ENCODE results near the gene TPD52L1. TPM values are rescaled to one million over a fixed set of nuclear protein-coding genes. Genes with fewer than 3 reads are reported as not detected.

Gene TPD52L1
- total RNA-seq, 1 experiment from 2014 or later, result 50.6 TPM

DNA sequence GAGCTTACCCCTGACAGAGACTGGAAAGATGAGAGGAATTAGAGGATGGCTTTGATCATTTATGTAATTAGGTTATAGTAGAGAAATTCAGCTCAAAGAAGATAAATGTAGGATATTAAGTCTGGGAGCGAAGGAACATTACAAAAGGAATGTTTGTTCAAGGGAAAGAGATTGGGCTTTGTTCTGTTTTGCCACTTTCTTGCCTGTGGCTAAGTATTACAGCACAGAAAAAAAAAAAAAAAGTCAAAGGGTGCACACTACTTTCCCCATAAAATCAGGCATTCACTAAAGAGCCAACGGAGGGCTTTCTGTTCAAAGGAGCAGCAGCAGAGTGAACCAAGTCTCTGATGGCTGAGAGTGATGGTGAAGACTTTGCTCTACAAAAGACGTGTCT is 153.2 kb downstream of the TPD52L1 start:
- H3K4me1 Mint-ChIP-seq (ENCODE audit: low read depth, unreplicated experiment), result peaks cover 23% of the 10 kb centered on the region
- no TSS peak for BruUV-seq (replicated peaks)
- TF ChIP-seq, protein P1, sequence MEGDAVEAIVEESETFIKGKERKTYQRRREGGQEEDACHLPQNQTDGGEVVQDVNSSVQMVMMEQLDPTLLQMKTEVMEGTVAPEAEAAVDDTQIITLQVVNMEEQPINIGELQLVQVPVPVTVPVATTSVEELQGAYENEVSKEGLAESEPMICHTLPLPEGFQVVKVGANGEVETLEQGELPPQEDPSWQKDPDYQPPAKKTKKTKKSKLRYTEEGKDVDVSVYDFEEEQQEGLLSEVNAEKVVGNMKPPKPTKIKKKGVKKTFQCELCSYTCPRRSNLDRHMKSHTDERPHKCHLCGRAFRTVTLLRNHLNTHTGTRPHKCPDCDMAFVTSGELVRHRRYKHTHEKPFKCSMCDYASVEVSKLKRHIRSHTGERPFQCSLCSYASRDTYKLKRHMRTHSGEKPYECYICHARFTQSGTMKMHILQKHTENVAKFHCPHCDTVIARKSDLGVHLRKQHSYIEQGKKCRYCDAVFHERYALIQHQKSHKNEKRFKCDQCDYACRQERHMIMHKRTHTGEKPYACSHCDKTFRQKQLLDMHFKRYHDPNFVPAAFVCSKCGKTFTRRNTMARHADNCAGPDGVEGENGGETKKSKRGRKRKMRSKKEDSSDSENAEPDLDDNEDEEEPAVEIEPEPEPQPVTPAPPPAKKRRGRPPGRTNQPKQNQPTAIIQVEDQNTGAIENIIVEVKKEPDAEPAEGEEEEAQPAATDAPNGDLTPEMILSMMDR (IDR thresholded peaks at IDR 0.05; ENCODE audit: unreplicated experiment), result no peak
- intact Hi-C loops (cut with micrococcal nuclease; ENCODE audit: unreplicated experiment), result loop anchor here (5.0 to 10.0 kb wide), 2 partner anchors 112 to 434 kb away; no protein-coding TSS in a partner anchor
- H3K9me3 Mint-ChIP-seq (ENCODE audit: low read depth, unreplicated experiment), result peaks cover 2% of the 10 kb centered on the region
- no peak overlapping the region for H3K4me3 Mint-ChIP-seq (ENCODE audit: low read depth, unreplicated experiment)
- DNase-seq, result no peak
- H3K27me3 Mint-ChIP-seq (ENCODE audit: unreplicated experiment), result no peaks in the 10 kb centered on the region
- H3K36me3 Mint-ChIP-seq (ENCODE audit: insufficient read depth, unreplicated experiment), result peaks cover under 1% of the 10 kb centered on the region
- CTCF ChIA-PET, result interaction anchor here (0.5 to 0.9 kb wide), 3 partner anchors 33 to 570 kb away, joined by 3 to 4 read pairs (median 3); no protein-coding TSS in a partner anchor
- H3K27ac Mint-ChIP-seq (ENCODE audit: unreplicated experiment), result no peak overlapping the region

DNA sequence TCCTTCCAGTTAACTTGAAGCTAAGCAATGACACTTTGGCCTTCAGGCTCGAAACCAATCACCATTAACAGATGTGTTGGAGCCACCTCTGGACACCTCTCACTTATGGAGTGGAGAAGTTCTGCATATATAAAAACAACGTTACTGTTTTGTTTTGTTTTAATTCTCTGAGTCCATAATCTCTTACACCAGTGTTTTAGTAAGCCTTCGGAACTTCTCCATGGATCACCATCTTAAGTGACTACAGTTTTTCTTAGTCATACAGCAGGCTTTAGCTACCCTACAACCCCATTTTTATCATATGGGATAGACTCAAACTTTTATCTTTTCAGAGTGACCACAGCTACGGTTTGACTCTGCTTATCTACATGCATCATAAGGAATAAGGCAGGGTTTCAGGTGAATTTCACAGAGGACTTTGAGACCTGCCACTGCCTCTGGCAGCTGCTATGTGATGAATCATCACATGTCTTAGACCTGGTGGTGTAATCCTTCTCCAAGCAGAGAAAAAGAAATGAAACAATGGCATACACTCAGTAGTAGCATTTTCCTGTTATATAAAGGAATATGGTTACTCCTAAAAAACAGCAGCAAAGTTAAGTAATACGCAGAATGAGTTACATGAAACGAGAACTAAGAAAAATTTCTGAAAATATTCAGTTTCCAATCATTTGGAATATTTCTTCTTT is 153.7 kb downstream of the TPD52L1 start:
- Mint-ChIP-seq H3K27me3 (ENCODE audit: unreplicated experiment) (no peaks in the 10 kb centered on the region), H3K27ac (ENCODE audit: unreplicated experiment) (no peak overlapping the region), H3K4me3 (ENCODE audit: low read depth, unreplicated experiment) (no peak overlapping the region), H3K36me3 (ENCODE audit: insufficient read depth, unreplicated experiment) (no peaks in the 10 kb centered on the region), H3K4me1 (ENCODE audit: low read depth, unreplicated experiment) (peaks cover 23% of the 10 kb centered on the region), H3K9me3 (ENCODE audit: low read depth, unreplicated experiment) (peaks cover 2% of the 10 kb centered on the region)
- no TSS peak for BruUV-seq (replicated peaks)
- DNase-seq, result peak; percentile 18
- TF ChIP-seq, protein P1 (IDR thresholded peaks at IDR 0.05; ENCODE audit: unreplicated experiment), result no peak
- intact Hi-C loops (cut with micrococcal nuclease; ENCODE audit: unreplicated experiment), result loop anchor here (5.0 to 10.0 kb wide), 2 partner anchors 112 to 435 kb away; no protein-coding TSS in a partner anchor
- CTCF ChIA-PET, result interaction anchor here (0.5 to 0.9 kb wide), 3 partner anchors 34 to 569 kb away, joined by 3 to 4 read pairs (median 3); no protein-coding TSS in a partner anchor

DNA sequence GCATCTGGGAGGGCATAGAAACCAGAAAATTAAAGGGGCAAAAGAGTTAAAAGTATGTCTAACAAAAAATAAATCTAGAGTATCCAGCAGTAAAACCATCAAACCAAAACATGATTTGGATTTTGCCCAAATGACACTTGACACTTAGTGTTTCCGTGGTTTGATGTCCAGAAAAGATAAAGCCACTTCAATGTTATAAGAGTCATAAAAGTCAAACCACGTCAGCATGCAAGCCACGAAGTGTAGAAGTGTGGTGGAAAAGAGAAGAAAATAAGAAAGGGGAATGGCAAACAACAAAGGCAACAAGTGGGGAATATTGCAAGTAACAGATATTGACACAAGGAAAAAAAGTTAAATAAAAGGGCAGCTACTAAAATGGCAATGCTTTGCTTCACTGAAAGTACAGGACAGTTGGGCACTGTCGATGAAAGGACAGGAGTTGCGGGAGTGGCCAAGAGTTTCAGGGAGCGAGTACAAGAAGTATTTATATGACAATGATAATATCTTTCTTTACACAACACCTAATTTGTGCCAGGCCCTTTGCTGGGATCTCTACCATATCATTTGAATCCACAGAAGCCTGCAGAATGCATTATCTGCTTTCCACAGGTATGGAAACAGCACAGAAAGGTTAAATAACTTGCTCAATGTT is 154.5 kb downstream of the TPD52L1 start:
- TF ChIP-seq, protein P1 (IDR thresholded peaks at IDR 0.05; ENCODE audit: unreplicated experiment), result no peak
- H3K4me3 Mint-ChIP-seq (ENCODE audit: low read depth, unreplicated experiment), result no peak overlapping the region
- H3K9me3 Mint-ChIP-seq (ENCODE audit: low read depth, unreplicated experiment), result peaks cover 2% of the 10 kb centered on the region
- intact Hi-C loops (cut with micrococcal nuclease; ENCODE audit: unreplicated experiment), result loop anchor here (5.0 to 10.0 kb wide), 2 partner anchors 113 to 436 kb away; no protein-coding TSS in a partner anchor
- H3K36me3 Mint-ChIP-seq (ENCODE audit: insufficient read depth, unreplicated experiment), result no peaks in the 10 kb centered on the region
- H3K27me3 Mint-ChIP-seq (ENCODE audit: unreplicated experiment), result no peaks in the 10 kb centered on the region
- DNase-seq, result no peak
- H3K27ac Mint-ChIP-seq (ENCODE audit: unreplicated experiment), result no peak overlapping the region
- CTCF ChIA-PET, result no interaction called here
- BruUV-seq (replicated peaks), result no TSS peak
- H3K4me1 Mint-ChIP-seq (ENCODE audit: low read depth, unreplicated experiment), result peaks cover 23% of the 10 kb centered on the region

DNA sequence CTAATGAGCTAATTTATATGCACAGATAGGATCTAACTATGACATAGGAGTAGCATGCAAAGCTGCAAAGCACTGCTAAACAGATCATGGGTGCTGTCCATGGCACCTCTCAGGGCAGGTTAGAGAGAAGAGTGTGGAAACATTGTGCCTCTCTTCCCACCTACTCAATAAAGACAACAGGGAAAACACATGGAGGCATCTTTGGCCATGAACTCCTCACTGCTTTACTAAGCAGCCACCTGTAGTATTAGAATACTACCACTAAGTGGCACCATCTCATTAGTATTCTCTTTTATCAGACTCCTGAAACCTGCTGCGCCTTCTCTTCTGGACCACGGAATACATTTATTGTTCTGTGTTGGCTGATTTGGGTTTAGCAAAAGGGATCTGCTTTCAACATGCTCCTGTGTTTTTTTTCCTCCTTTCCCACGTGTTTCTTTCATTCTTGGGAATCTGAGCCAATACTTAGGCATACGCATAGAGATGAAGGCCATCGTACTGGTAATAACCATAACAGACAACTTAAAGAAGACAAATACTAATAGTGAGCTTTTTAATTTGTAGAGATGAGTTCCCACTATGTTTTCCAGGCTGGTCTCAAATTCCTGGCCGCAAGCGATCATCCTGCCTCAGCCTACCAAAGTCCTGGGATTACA is 157.5 kb downstream of the TPD52L1 start:
- TF ChIP-seq, protein P1 (IDR thresholded peaks at IDR 0.05; ENCODE audit: unreplicated experiment), result peak; percentile 55
- intact Hi-C loops (cut with micrococcal nuclease; ENCODE audit: unreplicated experiment), result loop anchor here (1.0 to 10.0 kb wide), 3 partner anchors 159 to 664 kb away; partner anchors contain the start of gene TPD52L1
- no peaks in the 10 kb centered on the region for H3K27me3 Mint-ChIP-seq (ENCODE audit: unreplicated experiment)

More for the DNA sequence above, 157.5 kb downstream of the TPD52L1 start:
- Mint-ChIP-seq H3K9me3 (ENCODE audit: low read depth, unreplicated experiment) (no peaks in the 10 kb centered on the region), H3K36me3 (ENCODE audit: insufficient read depth, unreplicated experiment) (no peaks in the 10 kb centered on the region), H3K27ac (ENCODE audit: unreplicated experiment) (no peak overlapping the region), H3K4me1 (ENCODE audit: low read depth, unreplicated experiment) (peaks cover 23% of the 10 kb centered on the region), H3K4me3 (ENCODE audit: low read depth, unreplicated experiment) (no peak overlapping the region)
- CTCF ChIA-PET, result interaction anchor here (1.0 to 1.6 kb wide), 2 partner anchors 442 to 445 kb away, joined by 4 to 5 read pairs; no protein-coding TSS in a partner anchor
- DNase-seq, result peak; percentile 3
- BruUV-seq (replicated peaks), result no TSS peak
